Fibroblast of upper back skin (primary cell): ENCODE measurements around the gene C2orf74.
"Not testable (repeated sequence)": the region's sequence is repeated elsewhere in the genome, so short reads cannot be mapped to it uniquely, and the experiment has no call there.

Source experiments
- DNase-seq: peaks from one replicate; pipeline ENCODE4 v3.0.0-alpha.2; 2013

Gene C2orf74

DNA sequence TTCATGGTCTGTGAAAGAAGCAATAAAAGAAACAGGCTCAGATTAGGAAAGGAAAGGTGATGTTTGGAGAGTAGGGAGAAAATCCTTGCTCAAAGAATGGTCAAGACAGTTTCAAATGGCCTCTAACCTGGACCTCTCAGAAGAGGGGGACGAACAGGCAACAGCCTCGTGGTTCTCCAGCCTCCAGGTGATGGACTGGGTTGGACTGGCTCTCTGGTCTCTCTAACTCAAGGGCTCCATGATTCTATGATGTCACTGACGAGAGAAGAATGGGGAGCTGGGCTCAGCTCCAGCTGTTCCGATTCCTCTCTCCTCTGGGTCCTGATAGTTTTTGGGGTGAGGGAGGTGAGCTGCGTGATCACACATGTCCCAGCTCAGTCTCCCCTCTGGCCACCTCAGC is at the start of gene C2orf74:
Gene C2orf74 (plus strand): TSS at position 301 of the 400 bp plus-strand sequence. CDS start 327 bp downstream, outside the sequence.
- no peak for DNase-seq

DNA sequence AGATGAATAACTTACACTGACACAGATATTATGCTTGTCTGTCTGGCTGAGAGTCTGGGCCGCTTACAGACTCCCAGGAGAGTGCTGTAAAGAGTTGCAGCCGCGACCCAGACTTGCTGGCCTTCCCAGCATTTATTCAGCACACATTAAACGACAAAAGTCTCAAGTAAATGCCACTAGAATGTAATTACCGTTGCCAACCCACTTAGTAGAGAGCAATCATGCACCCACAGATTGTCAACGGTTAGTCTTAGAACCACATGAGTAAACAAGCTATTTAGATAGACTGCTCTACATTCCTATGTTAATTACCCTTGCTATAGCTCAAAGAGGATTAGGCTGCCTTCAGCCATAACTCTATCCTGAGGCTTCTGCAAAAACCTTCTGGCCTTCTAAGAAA is 47.8 kb upstream of the C2orf74 start:
- no peak for DNase-seq

DNA sequence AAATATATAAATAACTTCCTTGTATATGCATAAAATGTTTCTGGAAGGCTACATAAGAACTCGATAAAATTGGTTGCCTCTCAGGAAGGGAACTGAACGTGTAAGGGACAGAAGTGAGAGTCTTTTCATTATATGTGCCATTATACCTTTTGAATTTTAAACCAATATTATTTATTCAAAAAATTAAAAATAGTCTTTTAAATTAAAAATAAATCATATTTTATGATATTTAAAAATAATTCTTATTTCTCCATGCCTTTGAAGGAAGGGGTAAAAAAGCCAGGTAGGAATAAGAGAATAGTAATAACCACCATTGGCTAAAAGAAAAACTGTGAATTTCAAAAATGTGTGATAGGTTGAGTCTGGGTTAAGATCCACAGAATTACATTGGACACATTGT is 45.7 kb upstream of the C2orf74 start:
- no peak for DNase-seq

DNA sequence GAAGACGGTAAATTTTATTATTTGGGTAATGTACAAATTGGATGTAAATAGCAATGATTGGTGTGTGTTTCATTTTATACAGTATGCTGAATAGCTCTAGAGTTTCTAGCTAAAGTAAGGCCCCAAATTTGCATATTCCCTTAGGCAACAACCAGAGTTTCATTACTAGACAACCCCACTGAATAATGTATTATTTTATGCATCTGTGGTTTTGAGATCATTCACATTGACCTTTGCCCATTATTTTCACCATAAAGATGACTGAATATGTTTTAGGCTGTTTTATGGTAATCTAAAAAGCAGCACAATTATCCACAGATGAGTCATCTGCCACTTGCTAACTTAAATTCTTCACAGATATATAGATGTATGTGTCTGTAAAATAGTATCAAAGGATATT is 44.5 kb upstream of the C2orf74 start:
- DNase-seq = peak; percentile 22

DNA sequence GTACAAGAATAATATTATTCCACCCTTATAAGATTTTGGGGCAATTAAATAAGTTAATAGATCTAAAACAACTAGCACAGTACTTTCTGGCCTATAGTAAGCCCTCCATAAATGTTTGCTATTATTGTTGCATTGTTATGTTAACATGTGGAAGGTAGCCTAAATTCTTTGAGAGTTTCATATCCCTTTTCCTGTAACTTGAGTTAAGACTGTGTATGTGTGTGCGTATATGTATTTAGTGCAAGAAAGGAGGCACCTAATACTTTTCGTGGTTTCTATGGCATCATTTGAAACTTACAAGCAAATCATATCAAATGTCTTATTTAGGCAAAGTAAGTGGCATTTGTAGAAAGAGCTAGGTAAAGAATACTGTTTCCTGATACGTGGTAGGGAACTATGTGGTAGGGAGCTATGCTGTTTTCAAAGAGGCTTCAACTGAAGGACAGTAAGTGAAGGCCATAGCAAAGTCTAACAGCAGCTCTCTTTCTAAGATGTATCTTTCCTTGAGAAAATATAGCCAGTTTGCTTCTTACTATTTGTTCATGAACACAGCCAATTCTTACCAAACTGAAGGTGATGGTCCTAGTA is 36.8 kb upstream of the C2orf74 start:
- no peak for DNase-seq

DNA sequence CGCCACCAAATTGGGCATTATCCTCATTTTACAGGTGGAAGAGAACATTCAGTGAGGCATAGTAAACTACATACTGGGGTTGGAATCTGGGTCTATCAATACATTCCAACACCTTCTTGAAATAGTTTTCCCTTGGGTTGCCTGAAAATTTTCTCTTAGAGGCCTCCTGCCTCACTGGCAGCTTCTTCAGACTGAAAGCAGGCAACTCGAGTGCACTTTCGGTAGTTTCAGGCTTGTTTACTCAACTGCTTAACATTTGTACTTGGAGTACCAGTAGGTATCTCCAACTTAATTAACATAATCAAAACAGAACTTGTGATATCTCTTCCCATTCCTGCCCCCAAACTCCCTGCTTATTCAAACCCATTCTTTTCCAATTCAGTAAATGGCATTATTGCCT is 36.2 kb upstream of the C2orf74 start:
- DNase-seq = no peak

DNA sequence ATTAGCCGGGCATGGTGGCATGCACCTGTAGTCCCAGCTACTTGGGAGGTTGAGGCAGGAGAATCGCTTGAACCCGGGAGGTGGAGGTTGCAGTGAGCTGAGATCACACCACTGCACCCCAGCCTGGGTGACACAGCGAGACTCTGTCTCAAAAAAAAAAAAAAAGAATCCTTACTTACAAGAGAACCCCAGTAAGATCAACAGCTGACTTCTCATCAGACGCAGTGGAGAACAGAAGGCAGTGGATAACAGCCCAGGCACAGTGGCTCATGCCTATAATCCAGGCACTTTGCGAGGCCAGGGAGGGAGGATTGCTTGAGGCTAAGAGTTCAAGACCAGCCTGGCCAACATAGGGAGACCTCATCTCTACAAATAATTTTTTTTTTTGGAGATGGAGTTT is 33.9 kb upstream of the C2orf74 start:
- not testable (repeated sequence) for DNase-seq

DNA sequence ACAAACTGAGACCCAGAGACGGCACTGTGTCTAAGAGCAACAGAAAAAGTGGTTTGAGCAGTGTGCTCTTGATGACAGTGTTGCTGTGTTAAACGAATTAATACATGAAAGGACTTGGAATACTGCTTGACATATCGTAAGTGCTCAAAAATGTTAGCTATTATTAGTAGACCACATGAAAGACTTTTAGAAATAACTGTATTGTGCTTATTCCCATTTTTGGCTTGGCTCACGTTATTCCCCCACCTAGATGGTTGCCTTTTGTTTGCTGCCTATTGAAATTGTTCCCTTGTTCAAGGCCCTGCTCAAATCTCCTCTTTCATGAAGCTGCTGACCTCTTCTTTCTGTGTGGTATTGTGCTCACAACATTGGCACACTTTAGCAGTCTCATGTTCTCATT is 27.8 kb upstream of the C2orf74 start:
- peak; percentile 4 for DNase-seq

DNA sequence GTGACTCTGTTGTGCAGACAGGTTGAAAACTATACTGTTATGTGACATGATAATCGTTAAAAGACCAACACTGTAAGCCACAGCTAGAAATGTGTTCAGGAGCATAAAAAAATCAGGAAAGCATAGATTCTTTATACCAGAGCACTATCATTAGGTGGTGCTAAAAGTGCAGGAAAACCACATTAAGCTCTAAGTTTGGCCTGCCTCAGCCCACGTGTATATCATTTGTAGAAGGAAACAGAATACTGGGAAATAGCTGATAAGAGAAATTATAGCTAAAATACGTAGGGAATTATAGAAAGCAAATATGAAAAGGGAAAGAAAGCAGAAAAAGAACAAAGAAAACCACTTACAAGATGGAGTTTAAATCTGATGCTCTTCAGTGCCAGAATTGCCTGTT is 26.5 kb upstream of the C2orf74 start:
- peak; percentile 46 for DNase-seq

DNA sequence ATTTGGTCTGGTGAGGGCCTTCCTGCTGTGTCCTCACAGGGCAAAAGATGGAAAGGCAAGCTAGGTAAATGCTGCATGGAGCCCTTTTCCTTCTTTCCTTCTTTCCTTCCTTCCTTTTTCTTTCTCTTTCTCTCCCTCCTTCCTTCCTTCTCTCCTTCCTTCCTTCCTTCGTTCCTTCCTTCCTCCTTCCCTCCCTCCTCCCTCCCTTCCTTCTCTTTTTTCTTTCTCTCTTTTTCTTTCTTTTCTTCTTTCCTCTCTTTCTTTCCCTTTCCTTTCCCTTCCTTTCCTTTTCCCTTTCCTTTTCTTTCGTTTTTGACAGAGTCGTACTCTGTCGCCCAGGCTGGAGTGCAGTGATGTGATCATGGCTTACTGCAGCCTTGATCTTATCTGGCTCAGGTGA is 23.1 kb upstream of the C2orf74 start:
- no peak for DNase-seq

DNA sequence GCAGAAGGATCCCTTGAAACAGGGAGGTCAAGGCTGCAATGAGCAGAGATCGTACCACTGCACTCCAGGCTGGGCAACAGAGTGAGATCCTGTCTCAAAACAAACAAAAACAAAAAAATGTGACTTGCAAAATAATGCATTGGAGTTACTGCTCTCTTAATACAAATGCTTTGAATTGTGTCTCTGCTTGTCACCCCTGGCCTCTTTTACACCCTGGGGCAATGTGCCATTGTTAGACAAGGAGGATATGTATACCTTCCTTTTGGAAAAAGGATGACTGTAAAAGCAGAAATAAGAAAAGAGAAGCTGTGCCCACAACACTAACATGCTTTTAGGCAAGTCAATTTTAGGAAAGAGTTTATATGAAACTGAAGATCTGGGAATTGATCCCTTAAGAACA is 20.8 kb upstream of the C2orf74 start:
- DNase-seq = no peak

DNA sequence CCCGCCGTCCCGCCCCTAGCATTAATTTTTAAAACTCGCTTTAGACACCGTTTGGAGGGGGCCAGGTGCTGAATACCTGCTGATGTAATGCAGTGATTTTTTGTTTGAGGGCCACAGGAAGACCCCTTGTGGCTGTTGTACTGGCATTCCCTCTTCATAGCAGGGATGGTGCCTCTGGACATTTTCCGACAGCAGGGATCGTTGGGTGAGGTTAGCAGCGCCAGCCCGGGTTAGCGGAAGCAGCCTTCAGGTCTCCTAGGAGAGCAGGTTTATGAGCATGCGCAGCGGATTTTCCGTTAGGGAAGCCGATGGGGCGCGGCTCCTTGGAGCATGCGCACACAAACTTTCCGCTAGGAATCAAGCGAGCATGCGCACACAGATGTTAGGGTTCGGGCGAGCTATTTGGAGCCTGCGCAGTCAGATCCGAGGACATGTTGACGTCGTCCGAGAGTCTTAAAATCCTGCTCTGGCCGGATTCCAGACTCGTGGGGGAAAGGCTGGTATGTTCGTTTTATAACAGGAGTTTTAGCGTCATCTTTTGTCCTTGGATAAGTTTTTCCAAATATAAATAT is 17.2 kb upstream of the C2orf74 start:
- peak; percentile 98 for DNase-seq

DNA sequence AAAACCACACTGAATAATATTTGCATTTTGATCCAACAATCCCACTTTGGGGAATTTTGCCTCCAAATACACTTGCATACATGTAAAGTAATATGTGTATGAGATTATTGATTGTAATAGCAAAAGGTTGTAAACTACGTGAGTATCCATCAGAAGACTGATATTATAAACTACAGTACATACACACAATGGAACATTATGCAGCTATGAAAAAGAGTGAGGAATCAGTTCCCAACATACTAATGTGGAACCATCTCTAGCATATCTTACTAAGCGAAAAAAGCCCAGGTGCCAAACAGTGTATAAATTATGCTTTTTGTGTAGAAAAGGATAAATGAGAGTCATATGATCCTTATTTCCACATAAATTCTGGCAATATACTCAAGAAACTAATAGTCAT is 16.0 kb upstream of the C2orf74 start:
- no peak for DNase-seq

DNA sequence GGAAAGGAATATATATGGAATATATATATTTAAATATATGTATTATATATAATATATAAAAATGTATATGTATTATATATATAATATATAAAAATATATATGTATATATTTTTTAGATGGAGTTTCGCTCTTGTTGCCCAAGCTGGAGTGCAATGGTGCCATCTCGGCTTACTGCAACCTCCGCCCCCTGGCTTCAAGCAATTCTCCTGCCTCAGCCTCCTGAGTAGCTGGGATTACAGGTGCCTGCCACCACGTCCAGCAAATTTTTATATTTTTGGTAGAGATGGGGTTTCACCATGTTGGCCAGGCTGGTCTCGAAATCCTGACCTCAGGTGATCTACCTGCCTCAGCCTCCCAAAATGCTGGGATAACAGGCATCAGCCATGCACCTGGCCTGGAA is 13.9 kb upstream of the C2orf74 start:
- DNase-seq = not testable (repeated sequence)

DNA sequence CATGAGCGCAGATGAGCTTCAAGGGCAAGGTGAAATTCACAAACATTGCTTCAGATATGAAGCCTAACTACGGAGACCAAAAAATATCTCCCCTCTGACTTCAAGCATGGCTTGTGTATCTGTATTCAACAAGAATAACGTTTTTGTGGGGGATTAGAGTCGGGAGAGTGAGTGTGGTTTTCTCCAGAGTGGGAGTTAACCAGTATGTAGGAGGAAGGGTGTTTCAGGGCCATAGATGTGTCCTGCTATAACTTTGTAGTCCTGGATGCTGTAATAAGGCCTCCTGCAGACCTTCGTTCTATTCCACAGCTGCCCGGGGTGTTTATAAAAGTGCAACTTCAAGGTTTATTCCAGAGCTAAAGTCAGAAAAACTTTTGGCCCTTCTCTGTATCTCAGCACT is 12.9 kb upstream of the C2orf74 start:
- DNase-seq = no peak

DNA sequence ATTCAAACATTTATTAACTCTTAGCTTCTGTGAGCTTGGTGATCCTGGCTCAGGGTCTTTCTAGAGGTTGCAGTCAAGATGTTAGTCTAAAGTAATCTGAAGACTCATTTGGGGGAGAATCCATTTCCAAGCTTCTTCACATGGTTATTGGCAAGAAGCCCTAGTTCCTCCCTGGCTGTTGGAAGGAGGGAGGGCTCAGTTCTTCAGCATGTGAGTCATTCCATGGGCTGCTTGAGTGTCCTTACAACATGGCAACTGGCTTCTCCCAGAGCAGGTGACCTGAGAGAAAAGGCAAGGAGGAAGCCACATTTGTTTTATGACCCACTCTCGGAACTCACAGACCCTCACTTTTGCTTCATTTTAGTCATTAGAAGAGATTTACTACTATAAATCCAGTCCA is 10.6 kb upstream of the C2orf74 start:
- DNase-seq = peak; percentile 24

DNA sequence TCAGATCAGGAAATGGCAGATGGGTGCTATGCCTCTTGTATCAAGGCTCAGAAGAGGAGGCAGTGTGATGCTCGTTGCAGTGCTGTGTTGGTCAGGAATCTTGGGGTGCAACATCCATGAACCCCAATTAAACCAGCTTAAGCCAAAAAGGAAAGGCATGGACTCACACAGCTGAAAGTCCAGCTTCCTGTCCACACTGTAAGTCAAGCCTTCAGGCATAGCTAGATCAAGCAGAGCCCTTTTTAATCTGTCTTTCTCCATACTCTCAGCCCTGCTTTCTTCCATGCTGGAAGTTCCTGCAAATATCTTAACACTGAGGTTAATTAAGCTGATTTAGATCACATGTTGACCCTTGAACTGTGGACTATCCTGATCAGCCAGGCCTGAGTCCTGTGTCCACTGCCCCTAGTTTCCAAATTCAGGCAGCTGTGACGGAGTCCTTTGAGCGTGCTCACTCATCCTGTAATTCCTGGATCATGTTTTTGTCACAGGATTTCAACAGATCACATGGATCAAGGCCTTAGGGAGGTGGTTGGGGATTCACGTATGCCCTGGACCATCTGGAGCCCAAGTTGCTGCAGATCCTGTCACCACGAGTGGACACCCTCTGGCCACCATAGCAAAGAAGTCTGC is 4.5 kb upstream of the C2orf74 start:
- no peak for DNase-seq

DNA sequence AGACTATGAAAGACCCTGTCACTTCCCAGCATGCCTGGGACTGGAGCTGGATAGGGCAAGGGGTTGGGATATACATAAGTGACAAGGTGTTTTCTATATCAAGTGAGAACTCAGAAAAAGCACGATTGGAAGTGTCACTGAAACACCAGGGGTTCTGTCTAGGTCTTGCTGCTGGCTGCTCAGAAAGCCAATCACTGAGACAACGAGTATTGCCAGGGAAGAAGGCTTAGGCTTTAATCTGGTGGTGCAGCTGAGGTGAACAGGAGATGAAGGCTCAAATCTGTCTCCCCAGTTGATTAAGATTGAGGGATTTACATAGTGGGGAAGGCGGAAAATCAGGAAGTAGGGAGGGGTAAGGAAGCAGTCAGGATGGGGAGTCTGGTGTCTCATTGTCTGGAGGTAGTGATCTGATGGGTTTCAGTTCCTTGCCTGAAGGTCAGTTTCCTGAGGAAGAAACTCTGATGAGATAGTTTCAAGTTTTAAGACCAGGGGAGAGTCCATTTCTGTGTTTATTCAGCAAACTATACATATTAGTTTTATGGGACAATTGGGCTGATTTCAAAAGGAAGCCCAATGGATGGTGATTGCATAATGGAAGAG is 3.5 kb upstream of the C2orf74 start:
- no peak for DNase-seq

DNA sequence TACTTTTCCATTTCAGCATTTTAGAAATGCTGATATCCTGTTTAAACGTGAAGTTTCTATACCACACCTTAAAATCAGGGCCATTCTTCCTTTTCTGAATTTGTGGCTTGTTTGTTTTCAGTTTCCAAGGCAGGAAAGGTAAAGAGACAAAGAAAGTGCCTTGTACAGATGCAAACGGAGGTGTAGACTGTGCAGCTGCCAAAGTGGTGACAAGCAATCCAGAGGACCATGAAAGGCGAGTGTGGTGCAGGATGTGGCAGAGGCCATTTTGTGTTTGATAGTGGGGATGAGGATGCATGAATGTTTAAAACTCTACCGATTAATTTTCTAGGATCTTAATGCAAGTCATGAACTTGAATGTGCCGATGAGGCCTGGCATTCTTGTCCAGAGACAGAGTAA is 733 bp downstream of the C2orf74 start:
- no peak for DNase-seq

DNA sequence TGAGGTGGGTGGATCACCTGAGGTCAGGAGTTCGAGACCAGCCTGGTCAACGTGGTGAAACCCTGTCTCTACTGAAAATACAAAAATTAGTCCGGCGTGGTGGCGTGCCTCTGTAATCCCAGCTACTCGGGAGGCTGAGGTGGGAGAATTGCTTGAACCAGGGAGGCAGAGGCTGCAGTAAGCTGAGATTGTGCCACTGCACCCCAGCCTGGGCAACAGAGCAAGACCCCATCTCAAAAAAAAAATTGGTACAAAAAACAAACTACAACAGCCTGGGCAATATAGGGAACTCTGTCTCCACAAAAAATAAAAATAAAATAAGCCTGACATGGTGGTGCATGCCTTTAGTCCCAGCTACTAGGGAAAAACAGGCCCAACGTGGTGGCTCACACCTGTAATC is 3.1 kb downstream of the C2orf74 start:
- DNase-seq = not testable (repeated sequence)

DNA sequence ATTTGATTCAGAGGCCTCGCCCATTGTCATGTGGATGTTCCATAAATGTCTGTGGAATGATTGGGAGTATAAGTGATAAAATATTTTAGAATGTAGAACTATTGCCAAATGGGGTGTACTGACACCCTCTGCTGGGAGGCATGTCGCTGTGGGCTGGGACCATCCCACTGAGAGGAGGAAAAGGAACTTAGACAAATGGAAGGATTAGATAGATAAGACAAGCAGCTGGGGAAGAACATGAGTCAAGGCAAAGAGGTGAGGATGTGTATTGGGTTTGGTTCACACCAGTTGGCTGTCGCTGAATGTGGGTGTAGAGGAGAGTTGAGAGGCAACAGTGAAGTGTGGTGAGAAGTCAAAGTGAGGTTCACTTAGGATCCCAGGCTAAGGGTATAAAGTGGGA is 4.0 kb downstream of the C2orf74 start:
- no peak for DNase-seq

DNA sequence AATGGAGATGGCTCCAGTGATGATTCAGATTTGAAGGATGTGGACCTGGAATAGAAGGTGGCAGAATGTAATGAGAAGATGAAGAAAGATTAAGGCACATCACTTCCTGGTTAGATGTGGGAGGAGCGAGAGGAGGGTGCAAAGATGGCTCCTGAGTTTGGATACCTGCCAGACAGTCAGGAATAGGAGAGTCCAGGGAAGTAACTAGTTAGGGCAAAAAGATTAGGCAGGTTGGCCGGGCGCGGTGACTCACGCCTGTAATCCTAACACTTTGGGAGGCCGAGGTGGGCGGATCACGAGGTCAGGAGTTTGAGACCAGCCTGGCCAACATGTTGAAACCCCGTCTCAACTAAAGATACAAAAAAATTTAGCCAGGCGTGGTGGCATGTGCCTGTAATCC is 5.6 kb downstream of the C2orf74 start:
- DNase-seq = no peak

DNA sequence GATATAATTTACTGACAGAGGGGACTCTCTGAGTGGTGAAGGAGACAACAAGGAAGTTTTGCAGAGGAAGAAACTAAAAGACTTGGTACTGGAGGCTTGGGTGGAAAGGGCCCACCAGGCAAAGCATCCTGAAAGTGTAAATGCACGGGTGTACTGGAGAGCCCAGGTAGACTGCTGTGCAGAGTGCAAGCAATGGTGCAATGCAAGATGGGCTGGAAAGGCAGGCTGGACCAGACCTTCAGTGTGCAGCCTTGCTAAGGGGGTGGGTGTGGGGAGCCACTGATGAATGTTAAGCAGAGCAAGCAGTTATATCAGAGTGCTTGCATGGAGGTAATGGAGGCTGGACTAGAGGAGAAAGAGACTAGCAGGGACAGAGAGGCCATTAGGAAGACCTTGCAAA is 10.7 kb downstream of the C2orf74 start:
- no peak for DNase-seq

DNA sequence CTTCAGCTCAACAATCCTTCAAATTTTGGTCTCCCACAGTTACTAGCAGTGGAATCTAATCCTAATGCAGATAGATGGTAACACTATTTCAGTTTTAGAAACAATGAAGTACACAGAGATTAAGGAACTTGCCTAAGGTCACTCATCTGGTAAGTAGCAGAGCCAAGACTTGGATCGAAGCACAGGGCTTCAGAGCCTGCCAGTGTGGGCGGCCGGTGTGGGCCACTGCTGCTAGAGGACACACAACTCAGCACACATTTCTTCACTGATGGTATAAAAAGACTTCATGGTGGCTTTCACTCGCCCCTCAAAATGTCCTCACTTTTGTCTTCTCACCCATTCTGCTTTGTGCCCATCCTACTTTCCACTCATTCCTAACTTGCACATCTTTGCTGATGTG is 11.1 kb downstream of the C2orf74 start:
- DNase-seq = no peak
